GM12878 (cell line): Measurements from ENCODE around the gene ACOT13. TPM values are rescaled to one million over a fixed set of nuclear protein-coding genes. Genes with fewer than 3 reads are reported as not detected.
"Not testable (repeated sequence)": the region's sequence is repeated elsewhere in the genome, so short reads cannot be mapped to it uniquely, and the experiment has no call there.

Experiments
- ATAC-seq: fragments of 200-7000 bp; cut with Tn5 transposase; 3 replicates; pipeline ENCODE4 v1.9.1; 2020; ENCODE audit warnings: mild to moderate bottlenecking, moderate library complexity
- BruUV-seq: library from RNA; stranded (reverse); fragments of 400-500 nt; replicated peaks from 2 replicates; lab custom pipeline; 2021; lab: Mats Ljungman, UMichigan
- CTCF ChIA-PET: fragments of 300-600 bp; sonication (Branson Sonifier 250); formaldehyde crosslinking; extraction: SDS; loops from one replicate; lab custom pipeline; 2021; ENCODE audit warnings: inconsistent platforms; lab: Yijun Ruan, JAX
- POLR2A ChIA-PET: fragments of 350-600 bp; formaldehyde crosslinking; extraction: SDS; loops from one replicate; lab custom pipeline; 2021; ENCODE audit warnings: inconsistent platforms; lab: Charles Lee
- RAD21 ChIA-PET: fragments of 300-600 bp; sonication (Branson Sonifier 250); formaldehyde crosslinking; loops from one replicate; lab custom pipeline; 2023; ENCODE audit warnings: antibody characterized with exemption; ENCODE audit not compliant: unreplicated experiment; lab: Charles Lee
- SMC1A ChIA-PET: fragments of 300-600 bp; sonication (Branson Sonifier 250); formaldehyde crosslinking; loops from one replicate; lab custom pipeline; 2023; ENCODE audit not compliant: unreplicated experiment, uncharacterized antibody; lab: Charles Lee
- DNase-seq: peaks from one replicate; pipeline ENCODE4 v3.0.0-alpha.2; 2011; ENCODE audit warnings: low read depth, low spot score
- FAIRE-seq: peaks from 3 replicates; lab custom pipeline; 2011; peaks lifted over from hg19 to GRCh38; lab: Jason Lieb, UNC
- H2AFZ ChIP-seq: 2 replicates; pipeline ENCODE4 v1.6.0; 2011; ENCODE audit warnings: low read depth, low read length, control low read depth; ENCODE audit not compliant: control insufficient read depth
- H3K27ac ChIP-seq: 2 replicates; pipeline ENCODE4 v1.5.1; 2011; ENCODE audit warnings: control low read depth; ENCODE audit not compliant: control insufficient read depth, insufficient read depth
- H3K27me3 ChIP-seq, 2 experiments: replicated peaks in 1 of 2; 2 replicates each; pipeline versions ENCODE4 v1.6.0 to v1.6.1; 2011; ENCODE audit warnings: low read length in 1 of 2; ENCODE audit not compliant: control insufficient read depth in 2 of 2, insufficient read depth in 2 of 2
- H3K36me3 ChIP-seq, 2 experiments: 2 replicates each; pipeline ENCODE4 v1.5.1; 2011; ENCODE audit warnings: low read length in 1 of 2; ENCODE audit not compliant: control insufficient read depth in 2 of 2, insufficient read depth in 2 of 2
- H3K4me1 ChIP-seq: 2 replicates; pipeline ENCODE4 v1.6.1; 2011; ENCODE audit warnings: mild to moderate bottlenecking, low read length, moderate library complexity, mixed read lengths; ENCODE audit not compliant: control insufficient read depth, insufficient read depth
- H3K4me2 ChIP-seq: 2 replicates; pipeline ENCODE4 v1.6.0; 2011; ENCODE audit warnings: control low read depth; ENCODE audit not compliant: control insufficient read depth, insufficient read depth
- H3K4me3 ChIP-seq: fragments of 200-600 bp; sonication (generic); 2 replicates; pipeline ENCODE4 v1.5.1; 2016
- H3K79me2 ChIP-seq: 2 replicates; pipeline ENCODE4 v1.6.0; 2011; ENCODE audit warnings: low read length; ENCODE audit not compliant: control insufficient read depth, insufficient read depth
- H3K9ac ChIP-seq: 2 replicates; pipeline ENCODE4 v1.8.0; 2011; ENCODE audit warnings: low read length, control low read depth, mixed read lengths; ENCODE audit not compliant: control insufficient read depth, insufficient read depth
- H3K9me3 ChIP-seq: replicated peaks from 3 replicates; pipeline ENCODE4 v1.5.1; 2011; ENCODE audit warnings: mild to moderate bottlenecking, low read length; ENCODE audit not compliant: control insufficient read depth, insufficient read depth
- H4K20me1 ChIP-seq: 2 replicates; pipeline ENCODE4 v1.6.0; 2011; ENCODE audit not compliant: control insufficient read depth, insufficient read depth
- CEBPB ChIP-seq, 2 experiments: fragments of 150-350 bp in 1 of 2; IDR thresholded peaks; 2 replicates each; pipeline ENCODE4 v1.6.1; 2012 to 2014; ENCODE audit warnings: low read depth in 2 of 2, low read length in 2 of 2, borderline replicate concordance in 1 of 2, inconsistent platforms in 1 of 2
- ETV6 ChIP-seq, 2 experiments: fragments of 450-650 bp in 1 of 2; IDR thresholded peaks in 1 of 2; conservative IDR thresholded peaks in 1 of 2; 2 replicates each; pipeline ENCODE4 v1.6.1; 2014; ENCODE audit warnings: antibody characterized with exemption in 1 of 2, borderline replicate concordance in 1 of 2, low read depth in 1 of 2, mild to moderate bottlenecking in 1 of 2, moderate library complexity in 1 of 2
- FOS ChIP-seq: IDR thresholded peaks from 3 replicates; pipeline ENCODE4 v1.6.1; 2011; ENCODE audit warnings: borderline replicate concordance; ENCODE audit not compliant: insufficient read length; ENCODE audit errors: extremely low read depth
- IKZF1 ChIP-seq: fragments of 450-650 bp; conservative IDR thresholded peaks from 2 replicates; pipeline ENCODE4 v1.6.1; 2017; ENCODE audit warnings: antibody characterized with exemption, mild to moderate bottlenecking
- POU2F2 ChIP-seq: IDR thresholded peaks from 3 replicates; pipeline ENCODE4 v1.6.1; 2011; ENCODE audit warnings: low read depth, mild to moderate bottlenecking, low read length, borderline replicate concordance
- TARDBP ChIP-seq: IDR thresholded peaks from 2 replicates; pipeline ENCODE4 v1.6.1; 2016; ENCODE audit warnings: borderline replicate concordance
- WGBS: methylation state at CpG from one replicate; pipeline ENCODE4 v1.1.6; 2016; ENCODE audit warnings: low lambda C conversion rate; ENCODE audit not compliant: insufficient replicate concordance, insufficient coverage; ENCODE audit errors: missing lambda C conversion rate; 5-methylcytosine and 5-hydroxymethylcytosine counted together
- in situ Hi-C: fragments of 300-500 bp; cut with MboI; formaldehyde crosslinking; loops from 9 replicates; pipeline ENCODE4 v1.14.3; 2018; ENCODE audit warnings: mixed read lengths
- intact Hi-C: fragments of 100-400 bp; cut with micrococcal nuclease; formaldehyde crosslinking; loops from one replicate; pipeline ENCODE4 v1.14.2; 2022; ENCODE audit not compliant: unreplicated experiment
- polyA plus RNA-seq, 11 experiments: library from polyadenylated mRNA; depleted of rRNA in 4 of 11; unstranded in 6 of 11; stranded (reverse) in 5 of 11; fragments of >200 nt; fragmentation: Nextera tagmentation in 4 of 11; fragmentation: Illumina TruSeq in 1 of 11; extraction: Ambion mirVana in 4 of 11; extraction: Trizol in 1 of 11; gene quantifications; 1 replicate in 1 of 11; 2 replicates in 10 of 11; pipeline versions ENCODE4 v1.2.1 to v1.2.3, GENCODE V29; 2011 to 2016; ENCODE audit warnings: inconsistent platforms in 2 of 11, missing spikeins in 2 of 11, low read depth in 1 of 11
- total RNA-seq, 4 experiments: library from RNA; depleted of rRNA in 3 of 4; stranded (reverse); fragments of >200 nt in 3 of 4; fragmentation: Illumina TruSeq in 1 of 4; extraction: Trizol in 1 of 4; gene quantifications; 2 replicates each; pipeline versions ENCODE4 v1.2.1 to v1.2.3, GENCODE V29; 2013 to 2021
- TF ChIP-seq, protein P1 (sequence below): fragments of 450-650 bp; IDR thresholded peaks from 2 replicates; pipeline ENCODE4 v1.6.1; 2014; ENCODE audit warnings: mild to moderate bottlenecking
- TF ChIP-seq, protein P2 (sequence below): fragments of 150-350 bp; IDR thresholded peaks from 2 replicates; pipeline ENCODE4 v1.6.1; 2014; ENCODE audit warnings: mild to moderate bottlenecking, low read depth, low read length

ACOT13 gene
- total and polyA plus RNA-seq, 10 of the 15 experiments (the other 5 are each of a cell fraction or from before 2014, with no cell fraction given), result 6.0 to 60.6 (median 36.6) TPM

GRCh38 chr6:24640166-24640565 lies 26.7 kb upstream of the ACOT13 start (continued):
- TF ChIP-seq IKZF1 (no peak), CEBPB (IDR thresholded peaks at IDR 0.05; ENCODE audit: borderline replicate concordance in 1 of 2, low read depth in 2 of 2, low read length in 2 of 2) (no peak), TARDBP (no peak), ETV6 (conservative IDR thresholded peaks at IDR 0.05 in 1 of 2, IDR thresholded peaks at IDR 0.05 in 1 of 2; ENCODE audit: borderline replicate concordance in 1 of 2, low read depth in 1 of 2) (no peak), POU2F2 (no peak), FOS (no peak)
- TF ChIP-seq, protein P1, sequence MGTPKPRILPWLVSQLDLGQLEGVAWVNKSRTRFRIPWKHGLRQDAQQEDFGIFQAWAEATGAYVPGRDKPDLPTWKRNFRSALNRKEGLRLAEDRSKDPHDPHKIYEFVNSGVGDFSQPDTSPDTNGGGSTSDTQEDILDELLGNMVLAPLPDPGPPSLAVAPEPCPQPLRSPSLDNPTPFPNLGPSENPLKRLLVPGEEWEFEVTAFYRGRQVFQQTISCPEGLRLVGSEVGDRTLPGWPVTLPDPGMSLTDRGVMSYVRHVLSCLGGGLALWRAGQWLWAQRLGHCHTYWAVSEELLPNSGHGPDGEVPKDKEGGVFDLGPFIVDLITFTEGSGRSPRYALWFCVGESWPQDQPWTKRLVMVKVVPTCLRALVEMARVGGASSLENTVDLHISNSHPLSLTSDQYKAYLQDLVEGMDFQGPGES, result no peak
- TF ChIP-seq, protein P2, sequence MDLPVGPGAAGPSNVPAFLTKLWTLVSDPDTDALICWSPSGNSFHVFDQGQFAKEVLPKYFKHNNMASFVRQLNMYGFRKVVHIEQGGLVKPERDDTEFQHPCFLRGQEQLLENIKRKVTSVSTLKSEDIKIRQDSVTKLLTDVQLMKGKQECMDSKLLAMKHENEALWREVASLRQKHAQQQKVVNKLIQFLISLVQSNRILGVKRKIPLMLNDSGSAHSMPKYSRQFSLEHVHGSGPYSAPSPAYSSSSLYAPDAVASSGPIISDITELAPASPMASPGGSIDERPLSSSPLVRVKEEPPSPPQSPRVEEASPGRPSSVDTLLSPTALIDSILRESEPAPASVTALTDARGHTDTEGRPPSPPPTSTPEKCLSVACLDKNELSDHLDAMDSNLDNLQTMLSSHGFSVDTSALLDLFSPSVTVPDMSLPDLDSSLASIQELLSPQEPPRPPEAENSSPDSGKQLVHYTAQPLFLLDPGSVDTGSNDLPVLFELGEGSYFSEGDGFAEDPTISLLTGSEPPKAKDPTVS, result no peak

DNA sequence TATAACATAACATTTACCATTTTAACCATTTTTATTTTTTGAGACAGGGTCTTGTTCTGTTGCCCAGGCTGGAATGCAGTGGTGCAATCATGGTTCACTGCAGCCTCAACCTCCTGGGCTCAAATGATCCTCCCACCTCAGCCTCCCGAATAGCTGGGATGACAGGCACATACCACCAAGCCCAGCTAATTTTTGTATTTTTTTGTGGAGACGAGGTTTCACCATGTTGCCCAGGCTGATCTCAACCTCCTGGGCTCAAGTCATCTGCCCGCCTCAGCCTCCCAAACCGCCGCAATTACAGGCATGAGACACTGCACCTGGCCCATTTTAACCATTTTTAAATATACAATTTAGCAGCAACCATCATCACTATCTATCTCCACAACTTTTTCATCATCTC lies 26.2 kb upstream of the ACOT13 start:
- H3K36me3 ChIP-seq, H3K4me3 ChIP-seq, H3K9ac ChIP-seq, H3K27me3 ChIP-seq, H3K79me2 ChIP-seq, DNase-seq, POLR2A ChIA-PET, SMC1A ChIA-PET, H3K4me2 ChIP-seq, H3K9me3 ChIP-seq, H3K4me1 ChIP-seq, H2AFZ ChIP-seq, intact Hi-C loops, ATAC-seq, FAIRE-seq, H4K20me1 ChIP-seq, BruUV-seq, H3K27ac ChIP-seq: not testable (repeated sequence)
- CTCF ChIA-PET, result interaction anchor here (2.0 kb wide), 1 partner anchor 60 kb away, joined by 6 read pairs; no protein-coding TSS in a partner anchor
- WGBS, result 69% methylated on average over 5 of the region's 5 CpGs
- RAD21 ChIA-PET, result interaction anchor here (0.9 kb wide), 1 partner anchor 60 kb away, joined by 3 read pairs; no protein-coding TSS in a partner anchor
- in situ Hi-C loops, result loop anchor here (5.0 kb wide), 1 partner anchor 48 kb away; no protein-coding TSS in a partner anchor
